Activated CD8-positive, alpha-beta memory T cell treated with anti-CD3 and anti-CD28 coated beads, Interleukin-2, amount 50 U/mL, for 1 hour (primary cell): ENCODE results near the gene CTSL.

Experiments used
- DNase-seq: peaks from one replicate; pipeline ENCODE4 v3.0.0-alpha.2; 2020; ENCODE audit errors: extremely low read depth

The CTSL gene

DNA sequence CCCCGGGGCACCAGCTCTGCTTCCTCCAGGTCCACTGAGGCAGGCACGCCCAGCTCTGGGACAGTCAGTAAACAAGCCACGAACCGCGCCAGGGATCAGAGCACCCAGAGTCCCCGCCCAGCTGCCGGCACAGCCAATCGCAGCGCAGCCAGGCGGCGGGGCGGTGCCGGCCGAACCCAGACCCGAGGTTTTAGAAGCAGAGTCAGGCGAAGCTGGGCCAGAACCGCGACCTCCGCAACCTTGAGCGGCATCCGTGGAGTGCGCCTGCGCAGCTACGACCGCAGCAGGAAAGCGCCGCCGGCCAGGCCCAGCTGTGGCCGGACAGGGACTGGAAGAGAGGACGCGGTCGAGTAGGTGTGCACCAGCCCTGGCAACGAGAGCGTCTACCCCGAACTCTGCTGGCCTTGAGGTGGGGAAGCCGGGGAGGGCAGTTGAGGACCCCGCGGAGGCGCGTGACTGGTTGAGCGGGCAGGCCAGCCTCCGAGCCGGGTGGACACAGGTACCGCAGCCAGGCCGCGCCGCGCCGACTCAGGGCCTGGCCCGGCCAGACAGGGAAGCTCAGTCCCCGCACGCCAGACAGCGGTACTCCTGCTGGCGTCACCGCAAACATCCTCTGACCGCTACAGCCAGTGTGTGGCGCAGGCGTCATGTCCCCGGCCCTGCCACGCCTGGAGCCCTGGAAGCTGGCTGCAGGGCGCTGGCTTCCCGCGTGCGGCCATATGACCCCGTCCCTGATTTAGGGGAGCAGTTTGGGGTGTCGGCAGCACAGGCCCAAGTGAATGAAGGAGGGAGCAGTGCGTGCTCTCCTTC, at the start of gene CTSL:
Gene CTSL, plus strand, starts transcription at position 220 of the 810 bp plus-strand sequence. CDS start 1,485 bp downstream, outside the sequence.
- no peak for DNase-seq

- no peak for DNase-seq
These were observed 48.7 kb upstream of the CTSL start for GRCh38 chr9:87676976-87677775.

GRCh38 chr9:87677776-87678587, 47.9 kb upstream of the CTSL start:
- no peak for DNase-seq

GRCh38 chr9:87678650-87679355, 47.1 kb upstream of the CTSL start:
- no peak for DNase-seq

- DNase-seq = no peak
These were observed 44.5 kb upstream of the CTSL start for GRCh38 chr9:87681271-87682061.

GRCh38 chr9:87682085-87682484, 43.8 kb upstream of the CTSL start:
- DNase-seq = no peak

DNA sequence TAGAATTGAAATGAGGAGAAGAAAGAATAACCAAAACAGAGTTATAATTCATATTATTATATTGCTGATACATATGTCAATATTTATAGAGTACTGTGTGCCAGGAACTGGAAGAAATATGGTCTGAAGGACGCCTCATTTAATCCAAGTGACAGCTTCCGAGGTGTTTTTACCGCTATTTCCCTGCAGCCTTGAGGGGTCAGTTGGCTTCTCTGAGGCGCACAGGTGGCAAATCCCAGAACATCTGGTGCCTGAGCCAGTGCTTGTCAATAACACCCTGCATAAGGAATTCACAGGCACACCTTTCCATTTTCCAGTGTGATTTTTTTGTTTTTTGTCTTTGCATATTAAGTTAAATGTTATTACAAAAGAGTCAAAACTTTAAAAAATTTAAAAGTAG, 43.3 kb upstream of the CTSL start:
- DNase-seq = no peak

GRCh38 chr9:87683751-87684626, 41.9 kb upstream of the CTSL start:
- no peak for DNase-seq

DNA sequence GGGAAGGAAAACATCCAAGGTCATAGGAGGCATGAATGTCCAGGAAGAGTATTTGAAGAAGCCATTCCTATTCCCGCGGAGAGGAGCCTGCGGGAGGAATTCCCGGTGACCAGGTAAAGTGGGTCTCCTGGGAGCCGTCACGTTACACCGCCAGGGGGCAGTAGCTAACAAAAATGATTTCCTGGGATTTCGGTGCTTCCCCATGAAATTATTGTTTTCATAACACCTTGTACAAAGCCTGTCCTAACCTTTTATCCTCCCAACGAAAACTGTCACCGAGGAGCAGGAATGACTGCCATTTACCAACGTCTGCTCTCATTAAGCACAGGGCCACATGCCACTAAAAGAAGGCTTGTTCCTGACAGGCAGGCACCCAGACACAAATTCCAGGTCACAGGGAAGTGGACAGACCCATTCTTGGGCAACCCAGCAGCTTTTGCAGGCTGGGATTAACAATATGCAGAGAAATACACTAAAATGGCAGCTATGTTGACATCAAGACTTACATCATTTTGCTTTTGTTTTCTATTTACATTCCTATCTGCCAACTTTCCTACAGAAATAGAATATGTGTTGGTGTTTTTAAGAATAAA, 41.2 kb upstream of the CTSL start:
- DNase-seq = no peak

DNA sequence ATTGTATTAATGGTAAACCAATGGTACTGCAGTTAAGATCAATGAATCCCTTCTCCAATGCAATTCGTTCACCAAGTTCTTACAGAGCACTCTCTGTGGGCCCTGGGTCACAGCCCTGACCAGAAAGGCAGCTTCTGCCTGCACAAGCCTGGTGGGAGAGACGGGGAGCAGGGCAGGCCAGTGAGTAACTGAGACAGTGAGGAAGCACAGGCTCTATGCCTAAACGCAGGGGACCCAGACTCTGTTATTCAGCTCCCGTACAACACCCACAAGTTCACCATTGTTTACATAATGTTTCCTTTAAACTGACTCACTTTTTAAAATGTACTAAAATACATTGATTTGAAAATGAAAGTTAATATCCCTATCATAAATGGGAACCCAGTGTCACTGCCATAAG, 40.5 kb upstream of the CTSL start:
- DNase-seq = no peak

- DNase-seq = no peak
These were observed 39.9 kb upstream of the CTSL start for GRCh38 chr9:87685871-87686519.

DNA sequence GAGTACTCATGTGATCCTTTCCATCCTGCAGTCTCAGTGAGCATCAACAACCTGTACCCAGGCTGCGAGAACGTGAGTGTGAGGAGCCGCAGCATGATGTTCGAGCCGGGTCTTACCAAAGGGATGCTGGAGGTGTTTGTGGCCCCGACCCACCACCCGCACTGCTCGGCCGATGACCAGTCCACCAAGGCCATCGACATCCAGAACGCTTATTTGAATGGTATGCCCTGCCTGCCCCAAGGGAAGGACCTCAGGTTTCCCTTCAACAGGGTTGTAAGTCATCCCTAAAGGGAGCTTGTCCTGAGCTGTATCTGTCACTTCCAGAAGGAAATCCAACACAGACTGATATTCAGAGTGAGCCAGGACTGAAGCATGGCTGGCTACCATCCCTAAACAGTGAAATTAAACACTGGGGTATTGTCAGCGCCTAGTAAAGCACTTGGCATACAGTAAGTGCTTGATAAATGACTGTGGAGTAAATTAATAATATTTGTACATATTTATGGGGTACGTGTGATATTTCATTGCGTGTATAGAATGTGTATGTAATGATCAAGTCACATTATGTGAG, 39.3 kb upstream of the CTSL start:
- no peak for DNase-seq

GRCh38 chr9:87687207-87687606, 38.7 kb upstream of the CTSL start:
- DNase-seq = no peak

- no peak for DNase-seq
These were observed 31.6 kb upstream of the CTSL start for GRCh38 chr9:87694236-87694755.

GRCh38 chr9:87695523-87695922, 30.4 kb upstream of the CTSL start:
- DNase-seq = no peak

DNA sequence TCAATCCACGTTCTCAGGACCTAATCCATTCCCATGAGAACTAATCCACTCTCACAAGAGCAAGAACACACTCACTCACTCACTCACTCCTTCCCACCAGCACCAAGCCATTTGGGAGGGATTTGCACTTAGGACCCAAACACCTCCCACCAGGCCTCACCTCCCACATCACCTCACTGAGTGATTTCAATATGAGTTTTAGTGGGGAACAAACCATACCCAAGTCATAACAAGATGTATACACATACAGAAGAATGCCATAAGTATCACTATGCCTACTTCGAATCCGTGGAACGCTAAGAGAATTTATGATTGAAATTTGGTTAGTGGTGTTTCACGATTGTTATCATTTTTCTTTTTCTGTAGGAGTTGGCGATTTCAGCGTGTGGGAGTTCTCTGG, 29.3 kb upstream of the CTSL start:
- no peak for DNase-seq

GRCh38 chr9:87698069-87698809, 27.7 kb upstream of the CTSL start:
- DNase-seq = no peak

DNA sequence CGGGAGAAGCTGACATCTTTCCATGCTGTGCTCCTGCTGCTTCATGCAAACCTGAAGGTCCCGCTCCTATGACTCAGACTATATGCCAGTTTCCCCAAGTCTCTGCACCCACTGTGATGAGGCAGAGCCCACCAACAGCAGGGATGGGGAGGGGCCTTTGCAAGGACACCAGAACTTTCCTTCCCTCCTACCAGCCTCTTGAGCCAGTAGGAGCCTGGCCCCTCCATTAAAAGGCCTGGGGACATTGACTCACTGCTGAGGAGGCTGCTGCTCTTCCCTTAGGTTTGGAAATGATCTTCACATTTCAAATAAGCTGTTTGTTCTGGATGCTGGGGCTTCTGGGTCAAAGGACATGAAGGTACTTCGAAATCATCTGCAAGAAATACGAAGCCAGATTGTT, 26.1 kb upstream of the CTSL start:
- no peak for DNase-seq
